Right kidney (tissue), 1 donor: ENCODE results near the gene PAM.
"Not testable (repeated sequence)": the region's sequence is repeated elsewhere in the genome, so short reads cannot be mapped to it uniquely, and the experiment has no call there.

Source experiments
- DNase-seq: peaks from one replicate; pipeline ENCODE4 v3.0.0-alpha.2; 2016

The PAM gene

GRCh38 chr5:103000089-103000488 is 245.0 kb downstream of the PAM start:
- DNase-seq: no peak

- no peak for DNase-seq
Observed at GRCh38 chr5:103003872-103004271, 248.8 kb downstream of the PAM start.

- no peak for DNase-seq
Observed at GRCh38 chr5:103005276-103005675, 250.2 kb downstream of the PAM start.

GRCh38 chr5:103006921-103007320 is 251.8 kb downstream of the PAM start:
- DNase-seq: no peak

GRCh38 chr5:103010168-103010567 is 255.1 kb downstream of the PAM start:
- no peak for DNase-seq

GRCh38 chr5:103013933-103014552 is 258.9 kb downstream of the PAM start:
- no peak for DNase-seq

GRCh38 chr5:103014983-103015382 is 259.9 kb downstream of the PAM start:
- no peak for DNase-seq

- DNase-seq: no peak
Observed at GRCh38 chr5:103016167-103016566, 261.1 kb downstream of the PAM start.

GRCh38 chr5:103019804-103020203 is 264.7 kb downstream of the PAM start:
- DNase-seq: no peak

GRCh38 chr5:103021314-103021713 is 266.2 kb downstream of the PAM start:
- DNase-seq: no peak

GRCh38 chr5:103027267-103027666 is 272.2 kb downstream of the PAM start:
- no peak for DNase-seq

GRCh38 chr5:103031607-103032006 is 276.5 kb downstream of the PAM start:
- DNase-seq: no peak

GRCh38 chr5:103033696-103034095 is 278.6 kb downstream of the PAM start:
- DNase-seq: no peak

GRCh38 chr5:103034662-103035392 is 279.7 kb downstream of the PAM start:
- no peak for DNase-seq

GRCh38 chr5:103035701-103036100 is 280.6 kb downstream of the PAM start:
- DNase-seq: no peak

- no peak for DNase-seq
Observed at GRCh38 chr5:103036601-103037000, 281.5 kb downstream of the PAM start.

GRCh38 chr5:103037673-103038455 is 282.8 kb downstream of the PAM start:
- DNase-seq: no peak

- no peak for DNase-seq
Observed at GRCh38 chr5:103041071-103041676, 286.1 kb downstream of the PAM start.

GRCh38 chr5:103046706-103047105 is 291.6 kb downstream of the PAM start:
- not testable (repeated sequence) for DNase-seq

GRCh38 chr5:103057208-103058130 is 302.4 kb downstream of the PAM start:
- no peak for DNase-seq

GRCh38 chr5:103059525-103059924 is 304.4 kb downstream of the PAM start:
- DNase-seq: no peak

- no peak for DNase-seq
Observed at GRCh38 chr5:103060424-103060954, 305.4 kb downstream of the PAM start.
